ENCODE measurements around the gene GNAO1.

DNA sequence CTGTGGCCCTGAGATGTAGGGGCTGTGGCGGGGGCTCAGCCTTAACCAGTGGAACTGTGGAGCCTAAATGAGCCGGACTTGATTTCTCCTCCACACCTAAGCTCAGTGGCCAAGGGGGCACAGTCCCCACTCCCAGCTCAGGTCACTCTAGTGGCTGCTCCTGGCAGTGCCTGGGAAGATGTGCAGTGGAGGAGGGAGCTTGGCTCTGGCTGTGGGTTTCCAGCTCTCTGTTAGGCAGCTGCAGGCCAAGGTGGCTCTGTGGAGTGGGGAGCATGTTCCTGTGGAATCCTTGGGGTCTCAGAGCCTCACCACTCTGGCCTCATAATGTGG is 157.8 kb downstream of the GNAO1 start:
- no peak for TF ChIP-seq POLR2A (IDR thresholded peaks at IDR 0.05)
- TF ChIP-seq, protein P1, sequence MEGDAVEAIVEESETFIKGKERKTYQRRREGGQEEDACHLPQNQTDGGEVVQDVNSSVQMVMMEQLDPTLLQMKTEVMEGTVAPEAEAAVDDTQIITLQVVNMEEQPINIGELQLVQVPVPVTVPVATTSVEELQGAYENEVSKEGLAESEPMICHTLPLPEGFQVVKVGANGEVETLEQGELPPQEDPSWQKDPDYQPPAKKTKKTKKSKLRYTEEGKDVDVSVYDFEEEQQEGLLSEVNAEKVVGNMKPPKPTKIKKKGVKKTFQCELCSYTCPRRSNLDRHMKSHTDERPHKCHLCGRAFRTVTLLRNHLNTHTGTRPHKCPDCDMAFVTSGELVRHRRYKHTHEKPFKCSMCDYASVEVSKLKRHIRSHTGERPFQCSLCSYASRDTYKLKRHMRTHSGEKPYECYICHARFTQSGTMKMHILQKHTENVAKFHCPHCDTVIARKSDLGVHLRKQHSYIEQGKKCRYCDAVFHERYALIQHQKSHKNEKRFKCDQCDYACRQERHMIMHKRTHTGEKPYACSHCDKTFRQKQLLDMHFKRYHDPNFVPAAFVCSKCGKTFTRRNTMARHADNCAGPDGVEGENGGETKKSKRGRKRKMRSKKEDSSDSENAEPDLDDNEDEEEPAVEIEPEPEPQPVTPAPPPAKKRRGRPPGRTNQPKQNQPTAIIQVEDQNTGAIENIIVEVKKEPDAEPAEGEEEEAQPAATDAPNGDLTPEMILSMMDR (IDR thresholded peaks at IDR 0.05): no peak
